Stimulated activated CD4-positive, alpha-beta T cell treated with anti-CD3 and anti-CD28 coated beads, Interleukin-2, amount 100 ng/mL, for 4 hours (primary cell): ENCODE results near the gene CCDC73.
"Not testable (repeated sequence)": the region's sequence is repeated elsewhere in the genome, so short reads cannot be mapped to it uniquely, and the experiment has no call there.

Experiments used
- DNase-seq: peaks from one replicate; pipeline ENCODE4 v3.0.0-alpha.2; 2020; ENCODE audit warnings: low read depth

The CCDC73 gene

DNA sequence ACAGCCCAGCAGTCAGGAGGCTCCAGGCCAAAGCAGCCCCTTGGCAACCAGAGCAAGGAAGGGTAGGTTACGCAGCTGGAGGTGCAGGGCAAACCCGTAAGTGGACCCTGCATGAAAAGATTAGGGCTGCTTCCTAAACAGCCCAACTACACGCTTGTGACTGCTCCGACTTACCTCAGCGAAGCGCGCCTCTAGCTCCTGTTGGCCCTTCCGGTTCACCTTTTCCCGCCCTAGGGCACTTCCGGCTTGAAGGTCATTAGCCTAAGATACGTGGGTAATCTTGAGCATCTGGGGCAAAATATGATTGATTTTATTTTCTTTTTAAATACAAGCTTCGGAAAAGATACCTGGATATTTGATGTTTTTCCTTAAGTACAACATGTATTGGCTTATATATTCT, at the start of gene CCDC73:
CCDC73 (minus strand) TSS at position 224 of the 400 bp plus-strand sequence. CDS start 34,419 bp downstream, outside the sequence.
- DNase-seq: no peak

DNA sequence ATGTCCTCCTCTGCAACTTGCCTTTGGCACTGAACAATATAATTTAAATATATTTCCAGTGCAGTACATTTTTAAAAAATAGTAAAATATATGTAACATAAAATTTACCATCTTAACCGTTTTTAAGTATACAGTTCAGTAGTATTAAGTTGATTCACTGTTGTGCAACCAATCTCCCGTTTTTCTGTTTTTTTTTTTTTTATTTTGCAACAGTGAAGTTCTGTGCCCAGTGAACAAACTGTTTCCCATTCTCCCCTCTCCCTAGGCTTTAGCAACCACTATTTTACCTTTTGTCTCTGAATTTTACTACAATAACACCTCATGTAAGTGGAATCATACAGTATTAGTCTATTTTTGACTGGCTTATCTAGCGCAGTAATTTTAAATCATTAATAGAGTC, 49.1 kb upstream of the CCDC73 start:
- DNase-seq: no peak

DNA sequence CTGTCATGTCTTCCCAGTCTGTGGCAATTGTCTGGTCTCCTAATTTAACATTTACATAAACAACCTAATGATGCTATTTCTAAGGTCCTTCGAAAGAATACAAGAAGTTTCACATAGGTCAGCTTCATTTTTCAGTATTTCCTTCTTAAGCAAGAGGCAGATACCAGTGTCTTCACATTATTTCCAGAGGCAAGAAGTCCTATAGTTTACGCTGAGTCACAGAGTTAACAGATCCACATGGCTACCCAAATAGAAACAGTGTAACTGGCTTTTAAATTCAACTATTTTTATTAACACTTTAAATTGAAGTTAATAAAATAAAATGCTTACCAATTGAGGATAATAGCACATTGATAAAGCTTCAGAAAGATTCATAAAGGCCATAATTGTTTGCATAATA, 46.1 kb upstream of the CCDC73 start:
- DNase-seq: no peak

DNA sequence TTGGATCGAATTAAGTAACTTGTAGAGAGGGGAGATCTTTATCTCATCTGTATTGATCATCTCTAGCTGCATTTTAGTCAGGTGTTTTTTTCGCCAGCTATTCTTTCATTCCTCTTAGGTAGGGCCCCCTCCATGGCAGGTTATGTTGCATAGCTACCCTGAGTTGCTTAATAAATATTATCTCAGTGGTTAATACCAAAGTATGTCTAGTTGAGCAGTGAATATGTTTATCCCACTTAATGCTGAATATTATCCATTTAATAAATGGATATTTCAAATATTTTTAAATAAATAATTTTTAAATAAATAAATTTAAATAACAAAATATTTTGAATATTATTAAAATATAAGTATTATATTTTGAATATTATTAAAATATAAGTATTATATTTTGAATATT, 44.8 kb upstream of the CCDC73 start:
- no peak for DNase-seq

DNA sequence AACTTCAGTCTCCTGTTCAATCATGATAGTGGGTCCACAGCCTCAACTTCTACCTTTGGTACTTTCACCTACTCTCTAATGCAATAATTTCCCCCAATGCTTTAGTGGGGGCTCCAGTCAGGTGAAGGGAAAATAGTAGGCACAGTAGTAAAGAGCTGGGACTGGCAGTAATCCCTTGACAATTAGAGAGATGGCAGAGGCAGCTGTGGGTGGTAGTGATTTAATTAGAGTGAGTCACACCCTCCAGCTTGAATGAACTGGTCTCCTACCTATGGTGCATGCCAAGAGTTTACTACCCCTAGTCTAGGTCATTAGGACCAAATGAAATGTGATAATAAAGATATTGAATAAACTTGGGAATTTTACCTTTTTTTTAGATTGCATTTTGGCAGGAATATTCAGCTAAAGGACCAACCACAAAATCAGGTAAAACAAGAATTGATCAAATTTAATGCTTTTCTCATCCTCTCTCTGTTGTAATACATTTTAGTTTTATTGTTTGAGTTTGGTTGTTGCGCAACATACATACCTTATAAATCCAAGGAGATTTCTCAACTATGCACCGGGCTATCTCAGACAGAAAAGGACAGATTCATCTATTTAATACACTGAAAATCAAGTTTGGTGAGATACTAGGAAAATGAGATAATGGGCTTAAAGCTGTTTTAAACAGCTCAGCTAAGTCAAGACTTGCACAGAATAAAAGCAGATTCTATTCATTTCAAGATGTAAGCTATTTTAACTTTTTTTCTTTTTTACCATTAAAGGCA, 44.2 kb upstream of the CCDC73 start:
- DNase-seq: no peak

DNA sequence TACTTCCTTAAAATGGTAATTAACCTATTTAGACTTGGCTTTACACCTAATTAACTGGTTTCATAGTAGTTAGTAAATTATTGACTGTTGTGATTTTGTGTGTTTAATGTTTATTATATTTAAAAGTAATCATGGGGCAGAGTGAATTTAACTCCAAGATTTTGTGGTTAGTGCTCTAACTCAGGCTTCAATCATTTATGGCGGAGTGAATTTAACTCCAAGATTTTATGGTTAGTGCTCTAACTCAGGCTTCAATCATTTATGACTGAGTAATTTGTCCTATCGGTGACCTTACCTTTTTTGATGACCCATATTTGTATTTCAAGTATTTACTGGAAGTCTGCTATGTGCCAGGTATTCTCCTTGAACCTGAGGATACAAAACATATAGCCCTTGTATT, 42.5 kb upstream of the CCDC73 start:
- no peak for DNase-seq

DNA sequence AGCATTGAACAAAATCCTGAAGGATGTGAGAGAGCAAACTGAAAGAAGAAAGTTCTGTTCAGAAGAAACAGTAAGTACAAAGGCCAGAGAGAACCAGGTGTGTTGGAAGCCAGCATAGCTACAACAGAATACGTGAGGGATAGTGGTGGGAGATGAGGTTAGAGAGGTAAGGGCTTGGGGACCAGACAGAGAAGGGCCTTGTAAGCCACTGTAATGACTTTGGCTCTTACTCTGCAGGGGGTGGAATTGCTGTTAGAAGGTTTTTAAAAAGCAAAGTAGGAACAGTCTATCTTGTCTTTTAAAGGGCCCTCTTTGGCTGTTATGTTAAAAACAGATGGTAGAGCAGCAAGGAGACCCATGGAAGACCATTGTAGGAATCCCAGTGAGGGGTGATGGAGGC, 39.5 kb upstream of the CCDC73 start:
- no peak for DNase-seq

DNA sequence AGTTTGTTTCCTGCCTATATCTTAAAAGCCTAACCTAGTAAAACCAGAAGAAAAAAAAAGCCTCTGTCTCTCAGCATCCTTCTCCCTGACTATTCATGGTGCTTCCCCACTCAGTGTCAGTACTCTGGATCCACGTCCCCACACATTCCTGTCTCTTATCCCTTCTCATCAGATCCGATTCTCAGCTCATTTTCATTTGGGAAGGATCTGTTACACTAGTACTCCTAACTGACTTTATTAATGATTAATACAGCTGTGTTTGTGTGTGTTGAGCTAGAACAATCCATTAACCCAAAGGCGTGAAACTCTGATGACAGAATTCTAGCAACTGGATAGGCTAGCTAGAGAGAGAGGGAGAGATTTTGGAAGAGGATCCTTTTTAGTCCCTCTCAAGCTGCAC, 36.8 kb upstream of the CCDC73 start:
- no peak for DNase-seq

DNA sequence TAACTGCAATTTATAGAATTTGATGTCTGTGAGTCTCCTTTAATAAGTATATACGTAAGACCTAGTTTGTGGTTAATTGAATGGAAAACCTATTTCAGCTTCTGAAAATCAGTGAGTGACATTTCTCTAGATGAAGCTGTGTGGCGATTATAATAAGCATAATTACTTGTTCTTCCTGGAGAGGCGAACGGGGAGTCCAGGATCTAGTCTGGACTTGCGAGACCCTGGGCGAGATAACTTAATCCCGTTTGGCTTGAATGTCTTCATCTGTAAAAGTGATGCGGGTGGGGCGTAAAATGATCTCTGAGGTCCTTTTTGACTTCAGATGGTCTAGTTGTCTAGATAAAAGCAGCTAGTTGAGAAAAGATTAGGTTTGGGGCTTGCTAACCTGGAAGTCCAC, 36.3 kb upstream of the CCDC73 start:
- DNase-seq: no peak

DNA sequence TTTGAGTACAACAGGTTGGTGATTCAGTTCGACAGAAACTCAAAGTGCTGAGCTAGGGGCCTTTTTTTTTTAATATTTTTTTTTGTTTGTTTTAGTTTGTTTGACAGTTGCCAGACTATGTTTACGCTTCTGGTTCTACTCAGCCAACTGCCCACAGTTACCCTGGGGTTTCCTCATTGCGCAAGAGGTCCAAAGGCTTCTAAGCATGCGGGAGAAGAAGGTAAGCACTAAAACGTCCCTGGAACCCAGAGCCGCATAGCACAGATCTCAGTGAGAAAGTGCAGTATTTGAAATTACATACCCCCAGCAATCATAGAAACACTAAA, 35.9 kb upstream of the CCDC73 start:
- DNase-seq: no peak

DNA sequence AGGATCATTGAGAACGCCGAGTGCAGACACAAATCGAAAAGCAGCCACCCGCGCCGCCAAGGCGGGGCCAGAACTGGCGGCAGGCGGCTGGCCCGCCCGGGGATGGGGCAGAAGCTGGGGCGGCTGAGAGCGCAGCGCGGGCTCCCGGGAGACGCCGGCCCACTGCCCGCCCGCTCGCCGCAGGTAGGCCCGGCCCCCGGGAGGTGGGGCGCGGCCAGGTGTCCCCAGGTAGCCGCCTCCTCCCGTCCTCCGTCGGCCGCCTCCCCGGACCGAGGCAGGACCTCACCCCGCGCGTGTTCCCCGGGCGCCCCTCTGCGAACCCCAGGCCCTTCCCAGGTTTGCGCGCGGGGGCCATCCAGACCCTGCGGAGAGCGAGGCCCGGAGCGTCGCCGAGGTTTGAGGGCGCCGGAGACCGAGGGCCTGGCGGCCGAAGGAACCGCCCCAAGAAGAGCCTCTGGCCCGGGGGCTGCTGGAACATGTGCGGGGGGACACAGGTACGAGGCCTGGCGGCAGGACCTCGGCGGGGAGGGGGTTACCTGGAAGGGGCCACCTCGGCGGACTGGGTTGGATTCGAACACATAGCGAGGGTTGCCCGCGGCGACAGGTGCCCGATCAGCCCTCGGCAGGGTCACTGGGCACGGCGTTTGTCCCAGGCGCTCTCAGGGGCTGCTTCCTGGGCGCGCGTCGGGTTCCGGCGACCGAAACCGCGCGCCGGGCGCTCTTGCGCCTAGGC, 35.4 kb upstream of the CCDC73 start, which contains the start of gene PRRG4:
PRRG4 (plus strand) TSS at position 248 of the 733 bp plus-strand sequence. CDS start 603 bp downstream, outside the sequence.
- DNase-seq: no peak

DNA sequence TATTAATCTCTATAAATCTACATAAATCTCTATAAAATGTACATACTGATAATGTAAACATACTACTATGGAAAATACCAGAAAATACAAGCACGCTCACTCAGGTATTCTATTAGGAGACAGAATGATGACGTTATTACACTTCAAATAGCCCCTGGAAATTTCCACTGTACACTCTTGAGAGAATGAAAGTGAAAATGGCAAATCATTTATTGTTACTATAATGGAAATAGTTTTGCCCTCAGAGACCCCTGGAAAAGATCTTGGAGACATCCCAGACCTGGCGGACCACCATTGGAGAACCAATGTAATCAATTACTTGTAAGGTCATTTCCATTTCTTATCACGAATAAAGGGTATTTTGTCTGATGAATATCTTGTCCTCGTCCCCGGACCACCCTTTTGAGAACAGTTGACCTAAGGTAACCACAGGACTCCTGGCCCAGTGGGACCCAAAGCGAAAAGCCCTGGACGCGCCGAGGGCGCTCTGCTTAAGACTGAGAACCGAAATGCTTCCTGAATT, 34.8 kb upstream of the CCDC73 start:
- no peak for DNase-seq

DNA sequence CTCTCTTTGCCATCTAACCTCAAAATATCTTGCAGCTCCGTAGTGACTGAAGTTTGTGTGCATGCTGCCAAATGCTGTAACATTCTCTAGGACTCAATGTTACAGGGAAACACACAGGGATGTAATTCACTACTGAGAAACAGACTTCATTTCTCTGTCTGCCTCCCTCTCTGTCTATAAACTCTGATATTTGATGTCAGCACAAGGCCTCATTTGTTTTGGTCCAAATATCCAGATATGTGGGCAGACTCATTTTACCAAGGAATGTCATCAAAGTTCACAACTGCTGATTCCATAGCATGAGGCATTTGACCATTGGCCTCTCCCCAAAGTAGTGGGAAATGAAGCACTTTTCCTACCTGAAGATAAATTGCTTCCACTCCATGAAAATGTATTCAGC, 32.8 kb upstream of the CCDC73 start:
- DNase-seq: no peak

DNA sequence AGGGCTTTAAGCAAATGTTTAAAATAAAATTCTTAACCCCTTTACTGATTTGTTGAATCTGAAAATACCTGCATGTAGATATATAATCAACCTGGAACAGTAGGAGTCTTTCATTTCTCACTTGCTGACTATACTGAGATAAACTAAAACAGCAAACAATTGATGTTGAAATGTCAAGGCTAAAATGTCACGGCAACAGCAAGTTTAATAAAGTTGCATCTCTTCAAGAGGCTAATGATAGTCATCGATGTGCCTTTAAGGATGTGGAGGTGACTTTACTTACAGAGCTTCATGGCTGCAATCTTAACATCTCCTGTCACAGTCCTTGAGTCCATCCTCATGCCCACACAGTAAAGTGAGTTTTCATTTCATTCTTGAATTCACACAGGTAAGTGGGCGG, 31.7 kb upstream of the CCDC73 start:
- DNase-seq: no peak

DNA sequence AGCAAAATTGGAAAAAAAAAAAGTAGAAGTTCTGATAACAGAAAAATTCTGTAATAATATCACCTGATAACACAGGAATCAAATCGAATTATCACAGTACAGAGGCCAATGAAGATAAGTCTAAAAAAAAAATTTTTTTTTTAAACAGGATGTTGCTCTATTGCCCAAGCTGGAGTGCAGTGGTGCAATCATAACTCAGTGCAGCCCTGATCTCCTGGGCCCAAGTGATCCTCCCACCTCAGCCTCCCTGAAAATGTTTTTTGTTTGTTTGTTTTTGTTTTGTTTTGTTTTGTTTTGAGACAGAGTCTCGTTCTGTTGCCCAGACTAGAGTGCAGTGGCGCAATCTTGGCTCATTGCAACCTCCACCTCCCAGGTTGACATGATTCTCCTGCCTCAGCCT, 29.2 kb upstream of the CCDC73 start:
- DNase-seq: not testable (repeated sequence)

DNA sequence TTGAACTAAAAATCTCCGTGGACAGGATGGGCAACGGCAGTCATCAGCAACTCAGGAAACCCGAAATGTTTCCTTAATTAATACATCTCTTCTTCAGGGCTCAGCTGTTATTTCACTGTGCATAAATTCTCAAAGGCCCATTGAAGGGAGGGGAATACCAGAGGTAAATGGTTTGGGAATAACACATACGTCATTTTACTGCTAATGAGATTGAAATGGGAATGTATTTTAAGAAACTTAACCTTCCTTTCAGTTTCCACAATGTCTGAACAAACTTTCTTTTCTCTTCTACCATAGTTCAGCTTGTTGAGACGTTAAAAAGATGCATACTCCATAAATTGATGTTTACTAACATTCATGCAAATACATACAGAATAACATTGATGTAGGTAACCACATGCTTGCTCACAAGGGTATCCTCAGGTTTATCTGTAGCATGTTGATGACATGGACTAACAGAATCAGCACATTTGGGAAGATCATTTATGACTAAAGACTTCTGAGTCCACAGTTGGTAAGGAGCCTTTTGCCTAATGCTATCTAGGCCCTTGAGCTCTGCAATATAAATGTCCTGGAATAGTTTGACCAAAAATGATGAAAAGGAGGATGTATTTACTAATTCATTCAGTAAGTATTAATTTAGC, 27.6 kb upstream of the CCDC73 start:
- no peak for DNase-seq

DNA sequence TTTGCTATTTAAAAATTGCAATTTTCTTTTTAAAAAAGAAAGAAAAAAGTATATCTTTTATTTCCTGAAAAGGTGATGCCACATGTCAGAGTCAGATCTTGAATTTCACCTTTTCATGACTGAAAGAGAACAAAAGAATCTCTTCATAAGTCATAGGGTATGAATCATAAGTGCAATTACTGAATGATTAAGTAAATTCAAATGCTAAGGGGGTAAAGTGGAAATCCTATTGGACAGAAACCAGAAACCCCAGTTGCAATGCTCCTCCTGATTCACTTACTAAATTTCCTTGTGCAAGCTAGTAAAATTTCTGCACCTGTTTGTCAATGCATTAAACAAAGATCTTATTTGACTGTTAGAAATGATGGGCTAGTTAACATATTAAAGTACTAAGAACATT, 27.1 kb upstream of the CCDC73 start:
- no peak for DNase-seq

DNA sequence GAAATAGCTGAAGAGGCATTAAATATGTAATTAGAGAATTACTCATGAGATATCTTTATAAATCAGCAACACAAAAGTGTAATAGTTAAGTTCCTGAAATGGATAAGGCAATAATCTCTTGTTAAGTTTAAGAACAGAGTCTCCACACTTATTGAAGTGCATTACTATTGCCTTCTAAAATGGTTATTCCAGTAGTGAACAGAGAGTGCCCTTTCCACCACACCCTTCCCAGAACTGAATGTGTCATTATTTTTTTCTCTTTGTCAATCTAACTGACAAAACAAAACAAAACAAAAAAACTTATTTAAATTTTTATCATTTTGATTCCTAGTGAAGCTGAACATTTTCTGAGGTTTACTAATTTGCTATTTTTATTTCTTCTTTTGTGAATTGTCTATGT, 26.0 kb upstream of the CCDC73 start:
- DNase-seq: no peak

DNA sequence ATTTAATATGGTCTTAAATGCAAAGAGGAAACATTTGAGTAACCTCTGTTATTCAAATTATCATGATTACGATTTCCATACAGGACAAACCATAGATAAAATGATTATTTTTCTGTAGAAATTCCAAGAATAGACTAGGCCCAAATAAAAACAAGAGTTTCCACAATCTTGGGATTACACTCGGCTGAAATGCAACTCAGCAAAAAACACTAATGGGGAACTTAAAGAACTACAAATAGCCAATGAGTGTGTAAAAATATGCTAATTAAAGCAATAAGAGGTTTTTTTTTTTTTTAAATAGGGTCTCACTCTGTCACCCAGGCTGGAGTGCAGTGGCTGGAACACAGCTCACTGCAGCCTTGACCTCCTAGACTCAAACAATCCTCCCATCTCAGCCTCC, 24.7 kb upstream of the CCDC73 start:
- no peak for DNase-seq

DNA sequence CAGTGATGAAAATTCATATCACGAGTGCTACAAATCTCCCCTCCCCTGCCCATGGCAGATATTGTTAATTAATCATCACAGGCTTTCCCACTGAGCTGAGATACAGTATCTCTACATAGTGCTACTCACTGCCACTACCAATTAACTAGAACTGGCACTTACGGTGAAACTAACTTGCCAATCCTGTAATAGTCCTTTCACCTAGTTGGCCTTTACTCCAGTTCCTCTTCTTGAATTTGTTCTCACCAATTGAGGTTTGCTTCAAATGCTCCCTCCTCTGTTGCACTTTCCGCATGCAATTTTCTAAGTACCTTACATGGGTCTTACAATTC, 23.4 kb upstream of the CCDC73 start:
- DNase-seq: no peak

DNA sequence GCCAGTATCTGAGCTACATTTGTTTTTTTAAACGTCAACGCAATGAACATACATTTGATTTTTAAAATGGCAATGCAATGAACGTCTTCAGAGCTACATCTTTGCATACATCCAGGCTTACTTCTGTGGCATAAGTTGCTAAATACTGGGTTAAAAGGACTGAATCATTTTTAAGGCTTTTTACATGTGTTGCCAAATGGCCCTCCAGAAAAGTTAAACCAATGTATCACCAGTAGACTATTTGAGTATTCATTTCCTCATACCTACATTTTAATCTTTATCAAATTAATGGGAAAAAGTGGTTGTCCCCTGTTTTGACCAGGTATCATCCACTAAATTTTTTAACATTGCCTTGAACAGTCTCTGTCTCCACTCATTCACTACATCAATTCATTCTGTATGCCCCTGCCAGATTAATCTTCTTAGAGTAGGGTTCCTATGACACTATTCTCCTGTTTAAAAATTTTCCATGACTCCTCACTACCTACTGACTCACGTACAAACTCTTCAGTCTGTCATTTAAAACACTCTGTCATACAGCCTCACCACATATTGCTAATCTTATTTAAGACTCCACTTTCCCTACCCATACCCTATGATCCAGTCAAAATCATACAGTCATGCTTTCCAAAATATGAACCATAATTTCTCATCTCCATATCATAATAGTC, 22.9 kb upstream of the CCDC73 start:
- no peak for DNase-seq

DNA sequence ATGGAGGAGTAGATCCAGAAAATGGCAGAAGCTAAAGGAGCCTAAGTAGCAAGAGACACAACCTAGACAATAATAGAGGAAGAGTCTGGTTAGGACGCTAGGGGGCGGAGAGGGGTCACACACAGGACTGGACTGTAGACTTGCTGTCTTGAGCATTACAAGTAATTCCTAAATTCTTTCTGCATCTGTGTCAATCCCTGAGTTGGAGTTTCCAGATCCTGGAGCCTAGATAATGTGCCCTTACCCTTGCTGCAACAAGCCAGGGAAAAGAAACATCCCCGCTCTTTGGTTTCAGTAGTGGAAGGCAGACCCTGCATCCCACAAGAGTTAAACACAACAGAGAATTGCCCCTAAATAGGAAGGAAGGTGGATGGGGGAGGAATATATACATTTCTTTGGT, 14.9 kb upstream of the CCDC73 start:
- peak; percentile 20 for DNase-seq

DNA sequence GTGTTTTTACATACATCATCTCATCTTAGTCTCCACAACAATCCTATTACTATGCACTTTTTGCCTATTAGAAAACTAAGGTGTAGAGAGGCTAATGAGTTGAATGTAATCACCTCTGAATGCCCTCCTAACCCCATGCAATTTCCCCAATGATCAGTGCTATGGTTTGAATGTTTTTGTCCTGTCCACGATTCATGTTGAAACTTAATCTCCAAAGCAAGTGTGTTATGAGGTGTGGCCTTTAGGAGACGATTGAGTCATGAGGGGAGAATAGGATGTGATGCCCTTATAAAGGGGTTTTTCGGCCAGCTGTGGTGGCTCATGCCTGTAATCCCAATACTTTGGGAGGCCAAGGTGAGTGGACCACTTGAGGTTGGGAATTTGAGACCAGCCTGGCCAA, 2.0 kb upstream of the CCDC73 start:
- no peak for DNase-seq
